ENCODE data around the gene FZD2.

DNA sequence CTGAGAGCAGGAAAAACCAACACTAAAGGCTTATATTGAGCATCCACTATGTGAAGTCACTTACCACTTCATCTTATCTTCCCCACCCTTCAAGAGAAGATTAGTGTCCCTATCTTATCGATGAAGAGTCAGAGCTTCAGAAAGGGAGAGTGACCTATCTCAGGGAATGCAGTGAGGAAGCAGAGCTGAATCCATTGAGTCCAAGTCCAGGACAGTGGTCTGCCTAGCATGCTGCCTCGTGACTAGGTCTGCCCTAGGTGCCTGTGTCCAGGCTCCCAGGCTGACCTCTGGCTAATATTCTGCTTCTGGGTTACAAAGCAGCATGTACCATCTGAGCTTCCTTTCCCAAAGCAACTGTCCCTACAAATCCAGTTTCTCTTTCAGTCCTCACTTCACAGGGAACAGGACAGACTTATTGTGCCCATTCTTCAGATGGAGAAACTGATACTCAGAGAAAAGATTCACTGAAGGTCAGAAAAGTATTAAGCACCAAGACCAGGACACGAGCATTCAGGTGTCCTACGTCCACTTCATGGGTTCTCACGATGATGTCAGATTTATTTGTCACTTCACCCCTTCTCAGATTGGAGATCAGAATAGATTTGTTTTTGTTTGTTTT lies 13.3 kb upstream of the FZD2 start:
- TF ChIP-seq EZH2 (IDR thresholded peaks at IDR 0.05; ENCODE audit: low read depth, low read length, severe bottlenecking) (no peak), RFX5 (IDR thresholded peaks at IDR 0.05; ENCODE audit: borderline replicate concordance, low read depth, low read length) (no peak), POLR2AphosphoS5 (IDR thresholded peaks at IDR 0.05; ENCODE audit: low read depth, low read length) (no peak), RAD21 (IDR thresholded peaks at IDR 0.05 in 1 of 2, conservative IDR thresholded peaks at IDR 0.05 in 1 of 2; ENCODE audit: low read depth in 2 of 2, low read length in 2 of 2) (no peak)
- TF ChIP-seq, protein P1, sequence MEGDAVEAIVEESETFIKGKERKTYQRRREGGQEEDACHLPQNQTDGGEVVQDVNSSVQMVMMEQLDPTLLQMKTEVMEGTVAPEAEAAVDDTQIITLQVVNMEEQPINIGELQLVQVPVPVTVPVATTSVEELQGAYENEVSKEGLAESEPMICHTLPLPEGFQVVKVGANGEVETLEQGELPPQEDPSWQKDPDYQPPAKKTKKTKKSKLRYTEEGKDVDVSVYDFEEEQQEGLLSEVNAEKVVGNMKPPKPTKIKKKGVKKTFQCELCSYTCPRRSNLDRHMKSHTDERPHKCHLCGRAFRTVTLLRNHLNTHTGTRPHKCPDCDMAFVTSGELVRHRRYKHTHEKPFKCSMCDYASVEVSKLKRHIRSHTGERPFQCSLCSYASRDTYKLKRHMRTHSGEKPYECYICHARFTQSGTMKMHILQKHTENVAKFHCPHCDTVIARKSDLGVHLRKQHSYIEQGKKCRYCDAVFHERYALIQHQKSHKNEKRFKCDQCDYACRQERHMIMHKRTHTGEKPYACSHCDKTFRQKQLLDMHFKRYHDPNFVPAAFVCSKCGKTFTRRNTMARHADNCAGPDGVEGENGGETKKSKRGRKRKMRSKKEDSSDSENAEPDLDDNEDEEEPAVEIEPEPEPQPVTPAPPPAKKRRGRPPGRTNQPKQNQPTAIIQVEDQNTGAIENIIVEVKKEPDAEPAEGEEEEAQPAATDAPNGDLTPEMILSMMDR (IDR thresholded peaks at IDR 0.05; ENCODE audit: control extremely low read depth in 1 of 3, insufficient read depth in 1 of 3, low read depth in 1 of 3, low read length in 3 of 3): no peak

All from H1 (cell line).